ENCODE data around the gene ZNF595.
A peak's percentile ranks its signal among the peaks of the same experiment; 100 is the strongest.
"Not testable (repeated sequence)": the region's sequence is repeated elsewhere in the genome, so short reads cannot be mapped to it uniquely, and the experiment has no call there.

Gene ZNF595

DNA sequence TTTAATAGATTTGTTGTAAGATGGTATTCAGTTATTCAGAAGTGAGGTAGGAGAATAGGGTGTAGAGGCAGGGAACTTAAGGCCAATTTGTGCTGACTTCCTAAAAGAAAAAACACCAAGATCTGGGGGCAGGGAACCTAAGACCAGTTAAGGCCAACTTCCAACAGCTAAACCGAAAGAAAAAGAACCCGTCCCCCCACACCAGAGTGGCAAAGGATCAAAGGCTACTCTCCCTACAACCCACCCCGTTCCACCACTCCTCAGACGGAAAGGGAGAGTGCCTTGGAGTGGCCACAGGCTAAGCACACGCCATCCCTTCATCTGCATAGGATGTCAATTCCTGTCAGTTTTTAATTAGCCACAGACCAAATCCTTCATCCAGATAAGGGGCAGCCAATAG lies 67.5 kb downstream of the ZNF595 start:
- no peak for DNase-seq
- H3K9me3 Mint-ChIP-seq = peaks cover 20 to 38% of the 10 kb centered on the region in 2 donors
- H3K4me1 Mint-ChIP-seq = peaks cover 29% of the 10 kb centered on the region
- peak overlapping the region in 1 of 2 donors; percentile 61 for H3K27ac Mint-ChIP-seq
- H3K4me3 Mint-ChIP-seq = peak overlapping the region in 1 of 2 donors; percentile 70
- no peaks in the 10 kb centered on the region for H3K27me3 Mint-ChIP-seq
- ATAC-seq = no peak

DNA sequence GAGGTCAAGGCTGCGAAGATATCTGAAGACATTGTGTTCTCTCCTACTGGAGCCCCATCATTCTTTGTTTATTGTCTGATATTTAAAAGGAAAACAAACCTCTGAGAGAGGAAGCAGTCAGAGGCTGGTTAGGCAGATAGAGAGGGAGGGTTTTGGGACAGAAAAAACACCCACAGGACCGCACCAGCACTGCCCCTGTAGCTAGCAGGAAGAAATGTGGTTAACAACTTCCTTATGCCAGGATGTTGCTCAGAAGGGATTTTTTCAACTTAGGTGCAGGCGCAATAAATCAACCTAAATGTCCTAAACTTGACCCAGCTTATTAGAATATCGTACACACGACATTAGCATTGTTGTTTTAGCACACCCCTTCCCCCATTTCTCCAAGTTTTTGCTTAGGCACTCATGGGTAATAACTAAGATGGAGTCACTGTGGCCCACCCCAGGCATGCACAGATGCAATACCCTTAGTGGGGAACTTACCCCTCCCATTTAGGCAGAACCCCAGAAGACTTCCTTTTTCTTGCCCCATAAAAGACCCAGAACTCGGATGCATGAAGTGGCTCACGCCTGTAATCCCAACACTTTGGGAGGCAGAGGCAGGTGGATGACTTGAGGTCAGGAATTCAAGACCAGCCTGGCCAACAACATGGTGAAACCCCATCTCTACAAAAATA lies 68.4 kb downstream of the ZNF595 start:
- Mint-ChIP-seq H3K27me3 (no peaks in the 10 kb centered on the region), H3K27ac (peak overlapping the region; percentile 27 to 59), H3K9me3 (peaks cover 18 to 33% of the 10 kb centered on the region in 2 donors), H3K4me3 (peak overlapping the region; percentile 49 to 70), H3K4me1 (peaks cover 32% of the 10 kb centered on the region)
- DNase-seq (peak in 1 of 2 donors; percentile 51), ATAC-seq (peak; percentile 54)

DNA sequence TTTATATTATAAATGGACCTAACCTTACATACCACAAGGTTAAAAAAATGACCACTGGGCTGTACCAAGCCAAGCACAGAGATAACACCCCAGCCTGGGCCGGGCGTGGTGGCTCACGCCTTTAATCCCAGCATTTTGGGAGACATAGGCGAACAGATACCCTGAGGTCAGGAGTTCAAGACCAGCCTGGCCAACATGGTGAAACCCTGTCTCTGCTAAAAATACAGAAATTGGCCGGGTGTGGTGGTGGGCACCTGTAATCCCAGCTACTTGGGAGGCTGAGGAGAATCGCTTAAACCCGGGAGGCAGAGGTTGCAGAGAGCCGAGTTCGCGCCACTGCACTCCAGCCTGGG lies 70.8 kb downstream of the ZNF595 start:
- peak overlapping the region in 1 of 2 donors; percentile 99 for H3K27ac Mint-ChIP-seq
- peaks cover 11 to 18% of the 10 kb centered on the region in 2 donors for H3K9me3 Mint-ChIP-seq
- not testable (repeated sequence) for H3K27me3 Mint-ChIP-seq, ATAC-seq, DNase-seq
- peak overlapping the region; percentile 97 to 100 for H3K4me3 Mint-ChIP-seq
- H3K4me1 Mint-ChIP-seq = peaks cover 28% of the 10 kb centered on the region

DNA sequence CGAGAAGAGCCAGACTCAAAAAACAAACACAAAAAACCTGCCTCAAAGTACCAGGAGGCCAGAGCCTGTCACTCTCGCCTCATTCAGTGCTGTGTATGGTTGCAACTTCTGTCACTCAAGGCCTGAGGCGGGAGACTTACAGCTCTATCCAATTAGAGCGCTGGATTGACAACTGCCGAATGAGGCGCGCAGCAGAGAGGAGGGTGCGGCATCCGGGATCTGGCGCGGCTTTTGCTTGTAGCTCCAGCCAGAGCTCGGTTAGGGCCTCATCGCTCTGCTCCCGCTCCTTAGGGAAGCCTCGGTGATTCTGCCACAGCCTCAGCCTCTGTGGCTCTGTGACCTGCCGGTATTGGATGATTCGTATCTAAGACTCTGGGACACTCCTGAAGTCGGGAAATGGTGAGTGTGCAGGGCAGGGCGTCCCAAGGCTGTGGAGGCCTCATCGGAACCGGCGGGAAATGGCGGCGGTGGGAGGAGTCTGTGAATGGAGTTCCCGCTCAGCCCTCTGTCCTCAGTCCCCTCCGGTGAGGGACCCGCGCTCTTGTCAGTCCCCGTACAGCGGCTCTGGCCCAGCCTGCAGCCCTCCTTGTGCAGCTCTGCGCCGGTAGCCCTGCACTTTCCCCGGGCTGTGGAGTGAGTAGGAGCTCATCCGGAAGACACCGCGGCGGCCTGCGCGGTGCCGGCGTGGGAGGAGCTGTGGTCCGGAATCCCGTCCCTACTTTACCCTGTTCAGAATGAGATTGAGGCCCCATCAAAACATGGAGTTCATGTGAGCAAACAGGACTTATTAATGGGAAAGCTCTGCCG lies 71.4 kb downstream of the ZNF595 start, which contains the start of gene ZNF718:
TSS of gene ZNF718 (plus strand) at position 227 of the 807 bp plus-strand sequence. CDS start at position 397, 170 bp downstream.
- peak within 1 kb of the TSS; percentile 97 to 100 for H3K4me3 Mint-ChIP-seq

DNA sequence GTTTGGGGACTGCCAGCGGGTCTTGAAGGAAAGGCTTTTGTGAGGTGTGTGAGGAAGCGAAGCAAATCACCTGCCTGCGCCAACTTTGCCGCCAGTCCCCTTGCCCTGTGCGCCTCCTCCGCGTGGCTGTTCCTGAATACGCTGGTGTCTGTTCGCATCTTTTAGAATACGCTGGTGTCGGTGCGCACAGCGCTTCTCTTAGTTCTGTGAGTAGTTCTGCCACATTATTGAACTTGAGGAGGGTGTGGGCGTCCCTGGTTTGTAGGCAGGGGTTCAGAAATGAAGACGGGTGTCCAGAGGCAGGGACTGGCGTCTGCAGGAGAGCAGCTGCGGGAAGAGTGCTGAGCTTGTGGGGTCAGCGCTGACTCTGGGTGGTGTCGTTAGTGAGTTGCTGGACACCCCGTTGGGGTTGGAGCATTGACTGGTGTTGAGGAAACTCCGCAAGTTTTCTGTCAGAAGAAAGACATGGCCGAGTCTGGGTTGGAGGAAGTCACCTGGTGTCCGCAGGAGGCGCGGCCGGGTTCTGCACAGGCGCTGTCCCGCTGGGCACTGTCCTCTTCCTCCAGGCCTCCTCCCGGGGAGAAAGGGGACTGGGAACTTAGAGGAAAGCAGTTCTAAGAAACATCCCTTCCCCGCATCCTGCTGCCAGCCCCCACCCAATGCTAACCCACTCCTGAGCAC lies 72.1 kb downstream of the ZNF595 start:
- H3K4me1 Mint-ChIP-seq = peaks cover 28% of the 10 kb centered on the region

More for the DNA sequence above, 71.4 kb downstream of the ZNF595 start, which contains the start of gene ZNF718:
- DNase-seq = peak; percentile 92 to 94
- peak within 1 kb of the TSS; percentile 99 for H3K27ac Mint-ChIP-seq
- H3K27me3 Mint-ChIP-seq = no peaks in the 10 kb centered on the region
- peak; percentile 97 for ATAC-seq
- peaks cover 28% of the 10 kb centered on the region for H3K4me1 Mint-ChIP-seq
- H3K9me3 Mint-ChIP-seq = peaks cover 11 to 18% of the 10 kb centered on the region in 2 donors

DNA sequence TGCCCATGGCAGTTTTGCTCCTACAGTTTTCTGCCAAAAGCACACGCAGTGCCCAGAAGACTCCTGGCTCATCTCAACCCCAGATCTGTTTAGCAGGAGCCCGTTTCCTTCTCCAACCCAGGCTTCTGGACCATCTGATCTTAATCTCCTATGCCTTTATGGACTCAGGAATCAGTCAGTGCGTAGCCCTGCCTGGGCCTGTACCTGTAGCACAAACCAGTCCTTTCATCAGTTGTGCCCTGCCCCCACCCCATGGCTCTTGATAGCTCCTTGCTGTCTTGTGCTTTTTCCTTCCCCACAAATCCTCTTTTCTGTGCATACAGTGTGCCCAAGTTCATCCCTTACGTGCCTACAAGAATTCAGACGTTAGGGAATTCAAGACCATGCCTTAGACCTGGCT lies 72.7 kb downstream of the ZNF595 start:
- Mint-ChIP-seq H3K27ac (peak overlapping the region; percentile 14 to 66), H3K4me3 (peak overlapping the region; percentile 97 to 100), H3K27me3 (no peaks in the 10 kb centered on the region), H3K9me3 (peaks cover 14 to 16% of the 10 kb centered on the region in 2 donors), H3K4me1 (peaks cover 24% of the 10 kb centered on the region)
- DNase-seq (no peak), ATAC-seq (no peak)

More for the DNA sequence above, 72.1 kb downstream of the ZNF595 start:
- Mint-ChIP-seq H3K9me3 (peaks cover 15 to 18% of the 10 kb centered on the region in 2 donors), H3K4me3 (peak overlapping the region; percentile 97 to 100), H3K27me3 (no peaks in the 10 kb centered on the region), H3K27ac (peak overlapping the region; percentile 99)
- ATAC-seq = peak; percentile 16
- DNase-seq = peak; percentile 31 to 50

DNA sequence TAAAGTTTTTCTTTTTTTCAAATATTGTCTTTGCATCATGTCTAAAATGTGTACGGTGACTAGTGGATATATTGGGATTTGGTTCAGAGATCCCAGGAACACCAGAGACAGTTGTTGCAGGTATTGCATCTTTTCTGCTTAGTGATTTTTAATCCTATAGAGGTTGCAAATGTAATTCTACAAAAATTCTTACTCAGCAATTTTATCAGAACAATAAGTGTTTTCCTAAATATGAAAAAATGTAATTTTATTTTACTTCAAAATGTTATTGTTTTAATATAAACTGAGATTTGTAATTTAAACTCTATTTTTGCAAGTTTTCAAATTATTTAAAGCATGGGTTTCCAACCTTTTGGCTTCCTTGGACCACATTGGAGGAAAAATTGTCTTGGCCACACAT lies 79.4 kb downstream of the ZNF595 start:
- peaks cover 4 to 8% of the 10 kb centered on the region in 2 donors for H3K9me3 Mint-ChIP-seq
- ATAC-seq (no peak), DNase-seq (no peak)
- no peaks in the 10 kb centered on the region for H3K27me3 Mint-ChIP-seq
- H3K4me3 Mint-ChIP-seq = no peak overlapping the region
- H3K27ac Mint-ChIP-seq = no peak overlapping the region
- no peaks in the 10 kb centered on the region for H3K4me1 Mint-ChIP-seq

All from stimulated activated naive CD8-positive, alpha-beta T cell treated with anti-CD3 and anti-CD28 coated beads, Interleukin-15, amount 100 ng/mL, for 72 hours (primary cell).